ENCODE measurements around the gene KIAA1328. TPM values are rescaled to one million over a fixed set of nuclear protein-coding genes. Genes with fewer than 3 reads are reported as not detected.
A peak's percentile ranks its signal among the peaks of the same experiment; 100 is the strongest.

Gene KIAA1328
- total RNA-seq, 6 experiments from 2014 or later = 2.7 to 3.3 (median 3.0) TPM

DNA sequence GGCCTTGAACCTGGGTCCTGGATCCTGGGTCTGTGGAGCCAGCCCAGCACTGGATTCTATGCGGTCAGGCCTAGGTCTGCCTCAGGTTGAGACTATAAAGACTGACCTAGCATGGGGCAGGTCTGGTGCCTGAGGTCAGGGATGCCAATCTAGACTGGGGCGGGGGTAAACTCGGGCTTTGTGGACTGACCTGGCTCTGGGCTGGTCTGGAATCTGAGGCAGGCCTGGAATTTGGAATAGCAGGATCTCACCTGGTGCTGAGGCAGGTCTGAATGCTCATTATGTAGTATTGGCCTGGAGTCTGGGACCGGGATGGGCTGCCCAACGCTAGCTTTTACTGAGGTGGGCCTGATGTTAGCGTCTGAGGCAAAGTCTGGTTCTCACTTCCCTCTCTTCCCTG lies 256.0 kb downstream of the KIAA1328 start:
- H3K36me3 Mint-ChIP-seq (ENCODE audit: low read depth) = no peaks in the 10 kb centered on the region
- H3K27ac Mint-ChIP-seq = no peak overlapping the region
- no peak for TF ChIP-seq CTCF (IDR thresholded peaks at IDR 0.05)
- no peak for DNase-seq
- no peaks in the 10 kb centered on the region for H3K4me1 Mint-ChIP-seq (ENCODE audit: low read depth)
- H3K9me3 Mint-ChIP-seq = no peaks in the 10 kb centered on the region
- H3K4me3 Mint-ChIP-seq = no peak overlapping the region
- peaks cover 6% of the 10 kb centered on the region for H3K27me3 Mint-ChIP-seq (ENCODE audit: insufficient read depth)

- H3K27ac Mint-ChIP-seq = no peak overlapping the region
These were observed 256.4 kb downstream of the KIAA1328 start for GRCh38 chr18:37085362-37085761.

DNA sequence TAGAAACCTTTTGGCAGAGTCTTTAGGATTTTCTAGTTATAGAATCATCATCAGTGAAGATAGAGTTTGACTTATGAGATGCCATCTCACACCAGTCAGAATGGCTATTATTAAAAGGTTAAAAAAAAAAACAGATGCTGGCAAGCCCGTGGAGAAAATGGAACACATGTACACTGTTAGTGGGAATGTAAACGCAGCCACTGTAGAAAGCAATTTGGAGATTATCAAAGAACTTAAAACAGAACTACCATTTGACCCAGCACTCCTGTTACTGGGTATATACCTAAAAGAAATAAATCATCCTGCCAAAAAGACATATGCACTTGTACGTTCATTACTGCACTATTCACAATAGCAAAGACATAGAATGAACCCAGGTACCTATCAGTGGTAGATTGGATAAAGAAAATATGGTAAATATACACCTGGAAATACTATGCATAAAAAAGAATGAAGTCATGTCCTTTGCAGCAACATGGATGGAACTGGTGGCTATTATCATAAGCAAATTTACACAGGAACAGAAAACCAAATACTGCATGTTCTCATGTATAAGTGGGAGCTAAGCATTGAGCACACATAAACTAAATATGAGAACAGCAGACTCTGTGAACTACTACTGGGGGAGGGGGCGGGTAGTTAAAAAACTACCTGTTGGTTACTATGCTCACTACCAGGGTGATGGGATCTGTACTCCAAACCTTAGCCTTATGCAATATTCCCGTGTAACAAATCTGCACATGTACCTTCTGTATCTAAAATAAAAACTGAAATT lies 279.0 kb downstream of the KIAA1328 start:
- Mint-ChIP-seq H3K27me3 (ENCODE audit: insufficient read depth) (no peaks in the 10 kb centered on the region), H3K4me3 (no peak overlapping the region), H3K9me3 (peaks cover 14% of the 10 kb centered on the region), H3K27ac (no peak overlapping the region), H3K36me3 (ENCODE audit: low read depth) (peaks cover 7% of the 10 kb centered on the region; the same call in 1 of the 2 replicates), H3K4me1 (ENCODE audit: low read depth) (no peaks in the 10 kb centered on the region)
- no peak for DNase-seq
- no peak for TF ChIP-seq CTCF (IDR thresholded peaks at IDR 0.05)

More at GRCh38 chr18:37085362-37085761, 256.4 kb downstream of the KIAA1328 start:
- TF ChIP-seq CTCF (IDR thresholded peaks at IDR 0.05) = no peak
- Mint-ChIP-seq H3K36me3 (ENCODE audit: low read depth) (no peaks in the 10 kb centered on the region), H3K4me1 (ENCODE audit: low read depth) (no peaks in the 10 kb centered on the region), H3K27me3 (ENCODE audit: insufficient read depth) (peaks cover 3% of the 10 kb centered on the region), H3K4me3 (no peak overlapping the region), H3K9me3 (no peaks in the 10 kb centered on the region)
- no peak for DNase-seq

GRCh38 chr18:37122877-37123276 lies 293.9 kb downstream of the KIAA1328 start:
- Mint-ChIP-seq H3K36me3 (ENCODE audit: low read depth) (no peaks in the 10 kb centered on the region), H3K27ac (no peak overlapping the region), H3K27me3 (ENCODE audit: insufficient read depth) (no peaks in the 10 kb centered on the region), H3K4me1 (ENCODE audit: low read depth) (no peaks in the 10 kb centered on the region), H3K4me3 (no peak overlapping the region), H3K9me3 (no peaks in the 10 kb centered on the region)
- no peak for DNase-seq
- no peak for TF ChIP-seq CTCF (IDR thresholded peaks at IDR 0.05)

DNA sequence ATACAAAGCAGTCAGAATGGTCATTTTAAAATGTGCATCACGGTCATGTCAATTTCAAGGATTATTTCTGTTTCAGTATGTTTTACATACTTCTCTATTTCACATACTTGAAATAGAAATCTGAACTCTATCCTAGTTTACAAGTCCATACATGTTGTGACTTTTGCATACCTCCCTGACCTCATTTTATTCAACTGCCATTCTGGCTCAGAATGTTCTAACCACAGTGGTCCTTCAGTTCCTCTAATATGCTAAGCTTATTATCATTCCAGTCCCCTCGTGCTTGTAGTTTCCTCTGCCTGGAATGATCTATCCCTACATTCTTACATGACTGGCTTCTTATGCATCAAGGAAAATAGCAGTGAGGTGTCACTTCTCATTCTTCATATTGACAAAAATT lies 295.6 kb downstream of the KIAA1328 start:
- Mint-ChIP-seq H3K27me3 (ENCODE audit: insufficient read depth) (no peaks in the 10 kb centered on the region), H3K4me3 (no peak overlapping the region), H3K36me3 (ENCODE audit: low read depth) (no peaks in the 10 kb centered on the region), H3K27ac (no peak overlapping the region), H3K9me3 (no peaks in the 10 kb centered on the region), H3K4me1 (ENCODE audit: low read depth) (no peaks in the 10 kb centered on the region)
- DNase-seq = peak; percentile 7
- no peak for TF ChIP-seq CTCF (IDR thresholded peaks at IDR 0.05)
